Uterus (tissue), 4 donors: ENCODE data around the gene MRPL38. TPM values are rescaled to one million over a fixed set of nuclear protein-coding genes. Genes with fewer than 3 reads are reported as not detected.

Experiments
- DNase-seq, 2 donors: peaks; one replicate each; pipeline ENCODE4 v3.0.0-alpha.2; 2019 to 2020
- H3K27ac ChIP-seq, 2 donors: fragments of 200-600 bp; sonication (generic); 1 replicate in 1 of 2; 2 replicates in 1 of 2; pipeline ENCODE4 v1.5.1; 2016 to 2018
- H3K27me3 ChIP-seq, 2 donors: fragments of 200-600 bp; sonication (generic); one replicate each; pipeline ENCODE4 v1.5.1; 2018 to 2019; ENCODE audit warnings: control low read depth in 1 of 2
- H3K36me3 ChIP-seq, 2 donors: fragments of 200-600 bp; sonication (generic); one replicate each; pipeline ENCODE4 v1.5.1; 2019; ENCODE audit warnings: control low read depth in 1 of 2
- H3K4me1 ChIP-seq, 2 donors: fragments of 200-600 bp; sonication (generic); one replicate each; pipeline ENCODE4 v1.5.1; 2018 to 2019; ENCODE audit warnings: control low read depth in 1 of 2
- H3K4me3 ChIP-seq, 2 donors: fragments of 200-600 bp; sonication (generic); 1 replicate in 1 of 2; 2 replicates in 1 of 2; pipeline ENCODE4 v1.5.1; 2018 to 2019; ENCODE audit warnings: mild to moderate bottlenecking in 1 of 2
- H3K9me3 ChIP-seq, 2 donors: fragments of 200-600 bp; sonication (generic); one replicate each; pipeline ENCODE4 v1.5.1; 2019; ENCODE audit warnings: control low read depth in 1 of 2
- POLR2A ChIP-seq, 2 donors: fragments of 450-650 bp; IDR thresholded peaks; one replicate each; pipeline ENCODE4 v1.6.1; 2016; ENCODE audit warnings: antibody characterized with exemption in 2 of 2, mild to moderate bottlenecking in 1 of 2, moderate library complexity in 1 of 2
- intact Hi-C: fragments of 100-400 bp; cut with DNase I; formaldehyde crosslinking; loops from one replicate; pipeline ENCODE4 v1.15.1; 2023; ENCODE audit warnings: low total_unique reads
- total RNA-seq, 4 donors: library from RNA; depleted of rRNA in 3 of 4; stranded (reverse); fragments of >200 nt in 3 of 4; gene quantifications; one replicate each; pipeline versions ENCODE4 v1.1.0 to v1.2.4, GENCODE V29; 2014 to 2023
- TF ChIP-seq, protein P1 (sequence below), 4 experiments: fragments of 200-600 bp in 2 of 4; fragments of 450-650 bp in 2 of 4; sonication (generic) in 2 of 4; IDR thresholded peaks; one replicate each; pipeline ENCODE4 v1.5.1; 2016 to 2019; ENCODE audit warnings: antibody characterized with exemption in 4 of 4, mild to moderate bottlenecking in 2 of 4, moderate library complexity in 1 of 4
- donor health status: DM: yes; HTN: yes; CAD: no.

The MRPL38 gene
- total RNA-seq, 4 donors from 2014 or later = 32.3 to 99.8 (median 47.8) TPM

DNA sequence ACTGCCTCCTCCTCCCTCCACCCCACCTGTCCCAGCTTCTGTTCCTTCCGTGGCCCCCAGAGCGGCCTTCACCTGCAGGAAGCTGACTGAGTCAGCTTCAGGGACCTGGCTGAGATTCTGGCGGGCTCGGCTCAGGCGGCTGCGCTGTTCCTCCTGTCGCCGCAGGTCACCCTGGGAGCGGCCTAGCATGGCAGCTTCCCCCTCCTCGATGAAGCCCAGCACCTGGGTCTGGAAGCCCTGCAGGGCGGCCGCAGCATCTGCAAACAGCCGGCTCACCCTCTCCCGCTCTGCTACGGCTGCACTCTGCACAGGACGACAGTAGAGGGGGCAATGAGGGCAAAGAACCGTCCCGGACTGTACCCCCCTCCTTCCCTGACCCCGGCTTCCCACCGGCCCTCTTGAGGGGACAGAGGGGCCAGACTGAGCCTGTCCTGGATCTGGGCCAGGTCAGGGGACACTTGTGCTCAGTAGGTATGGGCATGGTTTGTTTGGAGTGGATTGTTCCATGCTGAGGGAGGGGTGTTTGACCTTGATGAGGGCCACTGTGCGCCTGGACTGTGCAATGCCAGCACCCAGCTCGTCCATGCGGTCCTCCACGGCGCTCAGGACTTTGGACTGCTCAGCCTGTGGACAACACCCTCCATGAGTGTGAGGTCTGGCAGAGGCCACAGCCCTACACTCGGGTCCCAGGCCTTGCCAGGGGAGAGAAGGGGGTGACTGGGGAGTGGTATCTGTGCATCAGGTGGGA lies 28.3 kb downstream of the MRPL38 start:
- H3K4me1 ChIP-seq = peaks cover 19 to 43% of the 10 kb centered on the region in 2 donors

GRCh38 chr17:75875940-75876189 lies 28.8 kb downstream of the MRPL38 start:
- no peaks in the 10 kb centered on the region for H3K36me3 ChIP-seq
- peaks cover 19 to 43% of the 10 kb centered on the region in 2 donors for H3K4me1 ChIP-seq
- H3K27me3 ChIP-seq = no peaks in the 10 kb centered on the region
- H3K9me3 ChIP-seq = no peaks in the 10 kb centered on the region
- peak in 1 of 2 donors; percentile 62 for DNase-seq
- intact Hi-C loops = no loop called here
- H3K27ac ChIP-seq = peak overlapping the region; percentile 98 to 99
- no peak overlapping the region for H3K4me3 ChIP-seq
- TF ChIP-seq POLR2A (IDR thresholded peaks at IDR 0.05) = no peak
- TF ChIP-seq, protein P1, sequence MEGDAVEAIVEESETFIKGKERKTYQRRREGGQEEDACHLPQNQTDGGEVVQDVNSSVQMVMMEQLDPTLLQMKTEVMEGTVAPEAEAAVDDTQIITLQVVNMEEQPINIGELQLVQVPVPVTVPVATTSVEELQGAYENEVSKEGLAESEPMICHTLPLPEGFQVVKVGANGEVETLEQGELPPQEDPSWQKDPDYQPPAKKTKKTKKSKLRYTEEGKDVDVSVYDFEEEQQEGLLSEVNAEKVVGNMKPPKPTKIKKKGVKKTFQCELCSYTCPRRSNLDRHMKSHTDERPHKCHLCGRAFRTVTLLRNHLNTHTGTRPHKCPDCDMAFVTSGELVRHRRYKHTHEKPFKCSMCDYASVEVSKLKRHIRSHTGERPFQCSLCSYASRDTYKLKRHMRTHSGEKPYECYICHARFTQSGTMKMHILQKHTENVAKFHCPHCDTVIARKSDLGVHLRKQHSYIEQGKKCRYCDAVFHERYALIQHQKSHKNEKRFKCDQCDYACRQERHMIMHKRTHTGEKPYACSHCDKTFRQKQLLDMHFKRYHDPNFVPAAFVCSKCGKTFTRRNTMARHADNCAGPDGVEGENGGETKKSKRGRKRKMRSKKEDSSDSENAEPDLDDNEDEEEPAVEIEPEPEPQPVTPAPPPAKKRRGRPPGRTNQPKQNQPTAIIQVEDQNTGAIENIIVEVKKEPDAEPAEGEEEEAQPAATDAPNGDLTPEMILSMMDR (IDR thresholded peaks at IDR 0.05) = no peak

More for the DNA sequence above, 28.3 kb downstream of the MRPL38 start:
- TF ChIP-seq, protein P1 (IDR thresholded peaks at IDR 0.05) = peak in 1 of 4 experiments; percentile 9
- no peak for TF ChIP-seq POLR2A (IDR thresholded peaks at IDR 0.05)
- Histone ChIP-seq H3K4me3 (peak overlapping the region; percentile 54), H3K27ac (peak overlapping the region; percentile 98 to 99), H3K9me3 (no peaks in the 10 kb centered on the region), H3K27me3 (no peaks in the 10 kb centered on the region), H3K36me3 (no peaks in the 10 kb centered on the region)
- intact Hi-C loops = no loop called here
- DNase-seq = peak in 1 of 2 donors; percentile 51

DNA sequence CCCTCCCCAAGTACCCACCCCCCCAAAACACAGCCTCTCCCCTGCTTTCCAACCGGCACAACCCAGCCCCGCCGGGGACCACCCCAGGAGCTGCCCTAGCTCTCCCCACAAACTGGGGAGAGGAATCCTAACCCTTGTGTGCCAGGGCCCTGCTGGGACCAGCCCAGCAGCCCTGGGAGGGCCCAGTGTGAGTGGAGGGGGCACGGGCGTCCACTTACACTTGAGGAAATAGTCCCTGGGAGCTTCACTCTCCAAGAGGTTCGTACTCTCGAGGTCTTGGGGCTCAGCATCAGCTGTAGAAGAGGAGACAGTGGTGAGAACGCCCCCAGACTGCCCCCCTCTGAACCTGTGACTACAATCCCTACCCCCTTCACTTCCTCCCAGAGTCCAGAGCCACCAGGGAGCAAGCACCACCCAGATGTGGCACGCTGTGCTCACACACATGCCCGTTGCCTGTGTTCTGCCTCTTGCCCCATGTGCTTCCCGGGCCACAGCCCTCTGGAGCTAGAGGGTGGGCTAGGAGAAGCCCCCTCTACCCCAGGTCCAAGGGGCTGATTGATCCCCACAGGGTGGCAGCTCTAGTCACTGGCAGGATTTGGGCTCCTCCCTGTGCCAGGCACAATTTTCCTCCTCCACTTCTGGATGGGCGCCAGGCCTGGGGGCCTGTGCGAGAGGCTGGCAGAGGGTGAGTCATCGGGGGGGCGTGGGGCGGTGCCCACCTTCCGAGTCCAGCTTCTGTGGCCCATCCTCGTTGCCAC lies 29.3 kb downstream of the MRPL38 start:
- Histone ChIP-seq H3K27me3 (no peaks in the 10 kb centered on the region), H3K4me1 (peaks cover 19 to 43% of the 10 kb centered on the region in 2 donors), H3K36me3 (no peaks in the 10 kb centered on the region), H3K4me3 (no peak overlapping the region), H3K9me3 (no peaks in the 10 kb centered on the region), H3K27ac (peak overlapping the region; percentile 98 to 99)
- no peak for DNase-seq
- TF ChIP-seq POLR2A (IDR thresholded peaks at IDR 0.05) = no peak
- TF ChIP-seq, protein P1 (IDR thresholded peaks at IDR 0.05) = no peak
- intact Hi-C loops = no loop called here

DNA sequence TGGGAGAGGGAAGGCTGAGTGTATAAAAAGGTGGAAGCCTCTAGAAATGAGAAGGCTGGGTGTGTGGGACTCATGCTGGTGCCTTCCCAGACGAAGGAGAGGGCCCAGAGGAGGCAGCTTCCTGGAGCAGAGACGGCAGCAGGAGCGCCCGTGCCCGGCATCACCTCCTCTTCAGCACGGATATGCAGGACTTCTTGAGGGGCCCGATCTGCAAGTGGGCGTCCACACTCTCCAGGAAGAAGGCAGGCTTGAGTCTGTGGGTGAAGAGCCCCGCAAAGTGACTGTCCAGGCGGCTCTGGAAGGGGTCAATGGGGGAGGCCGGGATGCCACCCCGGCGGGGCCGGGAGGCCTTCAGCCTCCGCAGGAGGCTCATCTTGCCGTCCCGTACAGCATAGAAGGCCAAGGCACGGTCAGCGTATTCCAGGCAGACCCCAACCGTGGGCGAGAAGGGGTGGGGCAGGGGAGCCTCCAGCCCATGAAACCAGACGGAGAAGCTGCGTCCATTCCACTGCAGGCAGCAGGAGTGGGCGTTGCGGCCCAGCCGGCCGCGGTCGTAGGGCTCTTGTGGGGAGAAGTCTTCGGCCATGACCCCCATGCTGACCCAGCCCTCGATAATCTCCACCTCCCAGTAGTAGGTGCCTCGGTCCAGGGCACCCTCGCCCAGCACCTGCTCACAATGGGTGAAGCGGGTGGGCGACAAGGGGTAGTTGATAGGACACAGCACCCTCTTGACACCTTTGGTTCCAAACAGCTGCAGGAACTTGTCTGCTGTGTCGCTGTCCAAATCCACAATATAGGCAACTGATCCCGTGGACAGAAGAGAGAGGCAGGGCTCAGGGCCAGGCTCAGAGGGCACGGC lies 30.1 kb downstream of the MRPL38 start:
- Histone ChIP-seq H3K4me1 (peaks cover 19 to 43% of the 10 kb centered on the region in 2 donors), H3K27me3 (no peaks in the 10 kb centered on the region), H3K4me3 (no peak overlapping the region), H3K36me3 (no peaks in the 10 kb centered on the region), H3K27ac (peak overlapping the region; percentile 98 to 99), H3K9me3 (no peaks in the 10 kb centered on the region)
- TF ChIP-seq, protein P1 (IDR thresholded peaks at IDR 0.05) = no peak
- no peak for TF ChIP-seq POLR2A (IDR thresholded peaks at IDR 0.05)
- intact Hi-C loops = no loop called here
- DNase-seq = no peak
